Fibroblast of lung (primary cell): ENCODE data around the gene CCDC127.

Source experiments
- CTCF ChIP-seq, 2 donors: IDR thresholded peaks in 1 of 2; conservative IDR thresholded peaks in 1 of 2; 1 replicate in 1 of 2; 2 replicates in 1 of 2; pipeline ENCODE4 v1.5.1; 2011 to 2012; ENCODE audit warnings: low read length in 2 of 2, control low read depth in 1 of 2, inconsistent platforms in 1 of 2, low read depth in 1 of 2, mild to moderate bottlenecking in 1 of 2
- EZH2 ChIP-seq: IDR thresholded peaks from 2 replicates; pipeline ENCODE4 v1.5.1; 2012; ENCODE audit warnings: low read length, control low read depth, mild to moderate bottlenecking; ENCODE audit errors: missing control alignments

GRCh38 chr5:187042-187431 is 30.9 kb downstream of the CCDC127 start:
- TF ChIP-seq CTCF (conservative IDR thresholded peaks at IDR 0.05 in 1 of 2, IDR thresholded peaks at IDR 0.05 in 1 of 2; ENCODE audit: low read depth in 1 of 2, low read length in 2 of 2) (no peak), EZH2 (no peak)
